ENCODE results near the gene LMX1B. TPM values are rescaled to one million over a fixed set of nuclear protein-coding genes. Genes with fewer than 3 reads are reported as not detected.

Gene LMX1B
- total RNA-seq, 2 donors from 2014 or later = not detected

DNA sequence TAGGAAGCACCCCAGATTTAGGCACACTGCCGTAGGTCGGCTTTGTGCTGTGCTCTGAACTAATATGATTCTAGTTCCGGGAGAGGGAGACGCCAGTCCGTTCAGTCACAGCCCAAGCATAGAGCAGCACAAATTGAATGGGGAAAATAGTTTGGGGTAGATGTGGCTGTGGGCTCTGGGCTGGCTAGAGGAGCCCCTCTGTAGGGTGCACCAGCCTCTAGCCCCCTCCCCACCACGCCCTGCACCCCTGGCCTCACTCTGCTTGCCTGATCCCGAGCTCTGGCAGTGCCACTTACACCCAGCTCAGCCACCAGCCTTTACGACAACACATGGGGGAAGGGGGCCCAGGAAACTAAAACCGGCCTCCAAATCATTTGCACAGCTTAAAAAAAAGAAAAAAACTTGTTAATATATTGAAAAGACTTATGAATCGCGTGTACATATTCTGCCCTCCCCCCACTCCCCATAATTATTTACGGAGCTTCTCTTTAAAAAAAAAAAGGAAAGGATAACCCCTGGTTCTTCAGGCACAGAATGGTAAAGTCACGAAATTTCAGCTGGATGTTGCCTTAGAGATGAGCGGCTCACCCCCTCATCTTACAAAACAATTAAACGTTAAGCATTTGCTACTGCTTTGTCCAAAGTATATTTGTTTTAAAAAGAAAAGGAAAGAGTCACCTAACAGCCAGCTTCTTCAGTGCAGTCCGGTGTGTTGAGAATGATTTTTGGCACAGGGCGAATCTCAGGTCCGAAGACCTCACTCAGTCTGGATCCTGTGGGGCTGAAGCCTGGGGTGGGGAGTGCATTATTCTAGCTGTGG is 3.5 kb downstream of the LMX1B start:
- Mint-ChIP-seq H3K4me3 (no peak overlapping the region), H3K4me1 (ENCODE audit: low read depth) (peaks cover 13% of the 10 kb centered on the region), H3K27me3 (ENCODE audit: low read depth) (peaks cover 76% of the 10 kb centered on the region), H3K9me3 (no peaks in the 10 kb centered on the region), H3K36me3 (ENCODE audit: insufficient read depth in 2 of 2) (no peaks in the 10 kb centered on the region), H3K27ac (no peak overlapping the region)
- no peak for ATAC-seq (replicated peaks in 1 of 2)
- DNase-seq = no peak

GRCh38 chr9:126617823-126618165 is 4.1 kb downstream of the LMX1B start:
- Mint-ChIP-seq H3K27ac (no peak overlapping the region), H3K36me3 (ENCODE audit: insufficient read depth in 2 of 2) (no peaks in the 10 kb centered on the region), H3K27me3 (ENCODE audit: low read depth) (peaks cover 80% of the 10 kb centered on the region), H3K9me3 (no peaks in the 10 kb centered on the region), H3K4me3 (peak overlapping the region in 1 of 2 donors; percentile 76), H3K4me1 (ENCODE audit: low read depth) (peaks cover 12% of the 10 kb centered on the region)
- ATAC-seq (replicated peaks in 1 of 2) (no peak), DNase-seq (no peak)

DNA sequence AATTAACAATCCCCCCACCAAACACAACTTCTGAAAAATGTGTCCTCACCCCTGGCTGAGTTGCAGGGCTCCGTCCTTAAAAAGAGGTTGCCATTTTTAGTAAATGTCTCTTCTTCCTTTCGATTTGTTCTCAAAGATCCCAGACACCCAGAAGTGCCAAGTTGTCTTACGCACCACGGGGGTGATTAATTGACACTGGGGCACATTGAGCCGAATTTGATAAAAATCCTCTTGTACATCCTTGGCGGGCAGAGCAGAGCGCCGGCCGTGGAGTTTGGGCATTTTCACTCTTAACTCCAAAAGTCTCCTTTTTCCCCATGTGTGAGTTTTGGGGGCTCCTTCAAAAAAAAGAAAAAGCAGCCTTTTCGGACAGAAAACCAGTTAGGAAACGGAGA is 4.5 kb downstream of the LMX1B start:
- Mint-ChIP-seq H3K27ac (no peak overlapping the region), H3K27me3 (ENCODE audit: low read depth) (peaks cover 80% of the 10 kb centered on the region), H3K4me1 (ENCODE audit: low read depth) (peaks cover 12% of the 10 kb centered on the region), H3K9me3 (no peaks in the 10 kb centered on the region), H3K4me3 (peak overlapping the region; percentile 50 to 76), H3K36me3 (ENCODE audit: insufficient read depth in 2 of 2) (no peaks in the 10 kb centered on the region)
- ATAC-seq (replicated peaks in 1 of 2) (no peak), DNase-seq (no peak)

DNA sequence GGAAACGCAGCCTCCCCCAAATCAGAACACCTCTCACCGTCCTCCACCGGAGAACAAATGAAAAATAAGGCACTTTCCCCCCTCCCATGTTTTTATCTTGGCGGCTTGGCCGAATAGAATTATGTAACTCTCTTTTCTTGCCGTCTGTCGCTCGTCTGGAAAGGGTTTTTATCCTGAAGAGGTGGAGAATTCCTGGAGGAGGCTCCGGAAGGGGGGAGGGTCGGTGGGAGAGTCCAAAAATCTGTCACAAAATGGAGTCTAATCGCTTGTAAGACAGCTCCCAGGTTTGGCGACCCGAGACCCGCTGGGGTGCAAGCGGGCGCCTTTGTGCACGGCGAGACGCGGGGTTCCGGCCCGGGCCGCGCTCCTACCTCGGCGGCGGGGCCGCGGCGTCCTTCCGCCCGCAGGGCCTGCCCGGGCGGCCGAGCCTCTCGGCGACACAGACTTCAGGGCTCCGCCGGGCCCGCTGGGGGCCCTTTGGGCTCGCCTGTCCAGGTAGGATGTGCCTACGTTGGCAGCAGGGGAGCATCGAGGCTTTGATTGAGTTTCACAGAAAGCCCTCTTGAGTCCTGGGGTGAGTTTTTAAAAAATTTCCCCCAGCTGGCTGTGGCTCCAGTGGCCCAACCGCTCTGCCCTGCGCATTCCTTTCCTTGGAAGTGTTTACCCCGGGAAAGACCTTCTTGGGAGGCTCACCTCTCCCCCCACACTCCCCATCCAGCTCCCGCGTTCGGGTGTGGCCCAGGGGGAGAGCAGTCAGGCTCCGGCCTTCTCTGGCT is 5.0 kb downstream of the LMX1B start:
- Mint-ChIP-seq H3K27me3 (ENCODE audit: low read depth) (peaks cover 85% of the 10 kb centered on the region), H3K27ac (no peak overlapping the region), H3K9me3 (no peaks in the 10 kb centered on the region), H3K36me3 (ENCODE audit: insufficient read depth in 2 of 2) (no peaks in the 10 kb centered on the region), H3K4me3 (peak overlapping the region; percentile 50 to 76), H3K4me1 (ENCODE audit: low read depth) (peaks cover 12% of the 10 kb centered on the region)
- ATAC-seq (replicated peaks in 1 of 2) (peak in 1 of 2 donors; percentile 23), DNase-seq (no peak)

GRCh38 chr9:126619361-126620135 is 5.8 kb downstream of the LMX1B start:
- ATAC-seq (replicated peaks in 1 of 2) (no peak), DNase-seq (no peak)
- H3K4me1 Mint-ChIP-seq (ENCODE audit: low read depth) = peaks cover 9% of the 10 kb centered on the region
- peaks cover 87% of the 10 kb centered on the region for H3K27me3 Mint-ChIP-seq (ENCODE audit: low read depth)
- no peaks in the 10 kb centered on the region for H3K36me3 Mint-ChIP-seq (ENCODE audit: insufficient read depth in 2 of 2)
- no peak overlapping the region for H3K27ac Mint-ChIP-seq
- H3K4me3 Mint-ChIP-seq = peak overlapping the region in 1 of 2 donors; percentile 27
- no peaks in the 10 kb centered on the region for H3K9me3 Mint-ChIP-seq

DNA sequence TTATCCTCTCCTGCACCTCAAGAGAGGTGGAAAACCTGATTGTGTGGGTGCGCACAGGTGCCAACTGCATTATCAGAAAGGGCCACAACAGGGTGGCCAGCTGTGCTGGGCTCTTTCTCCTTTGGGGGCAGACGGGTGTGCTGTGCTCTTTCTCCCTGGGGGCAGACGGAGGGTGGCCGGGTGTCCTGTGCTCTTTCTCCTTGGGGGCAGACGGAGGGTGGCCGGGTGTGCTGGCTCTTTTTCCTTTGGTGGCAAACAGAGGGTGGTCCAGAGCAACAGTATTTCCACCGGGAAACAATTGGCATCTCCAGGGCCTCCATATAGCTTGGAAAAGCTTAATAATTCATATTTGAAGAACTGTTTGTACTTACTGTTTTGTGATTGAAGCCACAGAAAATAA is 6.8 kb downstream of the LMX1B start:
- ATAC-seq (replicated peaks in 1 of 2) (no peak), DNase-seq (no peak)
- H3K4me1 Mint-ChIP-seq (ENCODE audit: low read depth) = peaks cover 14% of the 10 kb centered on the region
- peaks cover 92% of the 10 kb centered on the region for H3K27me3 Mint-ChIP-seq (ENCODE audit: low read depth)
- H3K36me3 Mint-ChIP-seq (ENCODE audit: insufficient read depth in 2 of 2) = no peaks in the 10 kb centered on the region
- H3K4me3 Mint-ChIP-seq = no peak overlapping the region
- no peak overlapping the region for H3K27ac Mint-ChIP-seq
- H3K9me3 Mint-ChIP-seq = no peaks in the 10 kb centered on the region

- DNase-seq = no peak
- Mint-ChIP-seq H3K4me3 (no peak overlapping the region), H3K27ac (no peak overlapping the region), H3K4me1 (ENCODE audit: low read depth) (peaks cover 19% of the 10 kb centered on the region), H3K9me3 (no peaks in the 10 kb centered on the region), H3K27me3 (ENCODE audit: low read depth) (peaks cover 90% of the 10 kb centered on the region), H3K36me3 (ENCODE audit: insufficient read depth in 2 of 2) (no peaks in the 10 kb centered on the region)
- ATAC-seq (replicated peaks in 1 of 2) = no peak
Measured at GRCh38 chr9:126621061-126621918, 7.6 kb downstream of the LMX1B start.

- ATAC-seq (replicated peaks in 1 of 2) = no peak
- Mint-ChIP-seq H3K27ac (no peak overlapping the region), H3K9me3 (no peaks in the 10 kb centered on the region), H3K27me3 (ENCODE audit: low read depth) (peaks cover 86% of the 10 kb centered on the region), H3K36me3 (ENCODE audit: insufficient read depth in 2 of 2) (no peaks in the 10 kb centered on the region), H3K4me3 (no peak overlapping the region), H3K4me1 (ENCODE audit: low read depth) (peaks cover 21% of the 10 kb centered on the region)
- no peak for DNase-seq
Measured at GRCh38 chr9:126621919-126622735, 8.4 kb downstream of the LMX1B start.

DNA sequence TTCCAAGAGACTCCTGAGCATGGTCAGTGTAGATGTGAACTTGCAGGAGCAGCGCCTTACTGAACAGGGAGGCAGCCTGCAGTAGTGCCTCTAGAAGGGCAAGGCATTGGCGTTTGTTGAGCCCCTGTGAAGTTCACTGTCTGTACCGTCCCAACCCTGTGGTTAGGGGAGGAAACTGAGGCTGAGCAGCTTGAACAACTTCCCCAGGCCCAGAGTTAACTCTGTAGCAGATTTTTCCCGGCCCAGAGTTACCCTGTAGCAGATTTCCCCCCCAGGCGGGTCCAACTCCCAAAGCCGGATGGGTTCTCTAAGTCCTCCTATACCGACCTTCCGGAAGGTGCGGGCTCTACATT is 9.6 kb downstream of the LMX1B start:
- DNase-seq = no peak
- Mint-ChIP-seq H3K9me3 (no peaks in the 10 kb centered on the region), H3K4me3 (no peak overlapping the region), H3K4me1 (ENCODE audit: low read depth) (peaks cover 19% of the 10 kb centered on the region), H3K27ac (no peak overlapping the region), H3K36me3 (ENCODE audit: insufficient read depth in 2 of 2) (no peaks in the 10 kb centered on the region), H3K27me3 (ENCODE audit: low read depth) (peaks cover 88% of the 10 kb centered on the region)
- ATAC-seq (replicated peaks in 1 of 2) = no peak

GRCh38 chr9:126623667-126624478 is 10.1 kb downstream of the LMX1B start:
- H3K4me1 Mint-ChIP-seq (ENCODE audit: low read depth) = peaks cover 15% of the 10 kb centered on the region
- no peaks in the 10 kb centered on the region for H3K9me3 Mint-ChIP-seq
- no peak overlapping the region for H3K4me3 Mint-ChIP-seq
- H3K36me3 Mint-ChIP-seq (ENCODE audit: insufficient read depth in 2 of 2) = no peaks in the 10 kb centered on the region
- H3K27ac Mint-ChIP-seq = no peak overlapping the region
- DNase-seq (no peak), ATAC-seq (replicated peaks in 1 of 2) (no peak)
- peaks cover 88% of the 10 kb centered on the region for H3K27me3 Mint-ChIP-seq (ENCODE audit: low read depth)

GRCh38 chr9:126624479-126624826 is 10.7 kb downstream of the LMX1B start:
- DNase-seq (no peak), ATAC-seq (replicated peaks in 1 of 2) (no peak)
- Mint-ChIP-seq H3K4me3 (no peak overlapping the region), H3K4me1 (ENCODE audit: low read depth) (peaks cover 15% of the 10 kb centered on the region), H3K27ac (no peak overlapping the region), H3K36me3 (ENCODE audit: insufficient read depth in 2 of 2) (no peaks in the 10 kb centered on the region), H3K27me3 (ENCODE audit: low read depth) (peaks cover 89% of the 10 kb centered on the region), H3K9me3 (no peaks in the 10 kb centered on the region)

All from activated T-cell treated with anti-CD3 and anti-CD28 coated beads, Interleukin-2, amount 50 U/mL, for 72 hours (primary cell).